ENCODE data around the gene NACAD.

- no peak for TF ChIP-seq CTCF (IDR thresholded peaks at IDR 0.05)
- no peak for TF ChIP-seq POLR2A (IDR thresholded peaks at IDR 0.05)
Measured at GRCh38 chr7:45069444-45070253, 19.1 kb downstream of the NACAD start.
